NK-92 treated with Interleukin-12 subunit alpha and Interleukin-12 subunit beta, amount 100 ng/mL, for 24 hours (cell line): ENCODE results near the gene CECR2.

Source experiments
- DNase-seq: peaks from one replicate; lab custom pipeline; 2025; lab: John Stamatoyannopoulos, UW

Gene CECR2

GRCh38 chr22:17451316-17451715 lies 82.1 kb downstream of the CECR2 start:
- no peak for DNase-seq

GRCh38 chr22:17460895-17461294 lies 91.6 kb downstream of the CECR2 start:
- no peak for DNase-seq

GRCh38 chr22:17470880-17471500 lies 101.7 kb downstream of the CECR2 start:
- DNase-seq = no peak

GRCh38 chr22:17471886-17472535 lies 102.8 kb downstream of the CECR2 start:
- no peak for DNase-seq

GRCh38 chr22:17472932-17473331 lies 103.7 kb downstream of the CECR2 start:
- no peak for DNase-seq

GRCh38 chr22:17475318-17476230 lies 106.3 kb downstream of the CECR2 start:
- no peak for DNase-seq

- DNase-seq = no peak
Measured at GRCh38 chr22:17476838-17477237, 107.6 kb downstream of the CECR2 start.

GRCh38 chr22:17477391-17477833 lies 108.2 kb downstream of the CECR2 start:
- DNase-seq = no peak

GRCh38 chr22:17479135-17479534 lies 109.9 kb downstream of the CECR2 start:
- DNase-seq = no peak

GRCh38 chr22:17481424-17481823 lies 112.2 kb downstream of the CECR2 start:
- no peak for DNase-seq

- peak; percentile 11 for DNase-seq
Measured at GRCh38 chr22:17483688-17484372, 114.6 kb downstream of the CECR2 start.

- DNase-seq = no peak
Measured at GRCh38 chr22:17484608-17485007, 115.3 kb downstream of the CECR2 start.

GRCh38 chr22:17486313-17486712 lies 117.1 kb downstream of the CECR2 start:
- DNase-seq = no peak

GRCh38 chr22:17486719-17487118 lies 117.5 kb downstream of the CECR2 start:
- no peak for DNase-seq

- no peak for DNase-seq
Measured at GRCh38 chr22:17489101-17489500, 119.8 kb downstream of the CECR2 start.

- no peak for DNase-seq
Measured at GRCh38 chr22:17491090-17491640, 121.9 kb downstream of the CECR2 start.

- DNase-seq = no peak
Measured at GRCh38 chr22:17492247-17492646, 123.0 kb downstream of the CECR2 start.

- no peak for DNase-seq
Measured at GRCh38 chr22:17493419-17493981, 124.2 kb downstream of the CECR2 start.

GRCh38 chr22:17496841-17497240 lies 127.6 kb downstream of the CECR2 start:
- no peak for DNase-seq

- DNase-seq = no peak
Measured at GRCh38 chr22:17501679-17502285, 132.5 kb downstream of the CECR2 start.

GRCh38 chr22:17508110-17508509 lies 138.8 kb downstream of the CECR2 start:
- no peak for DNase-seq
